ENCODE results near the gene SIX3.

SIX3 gene

DNA sequence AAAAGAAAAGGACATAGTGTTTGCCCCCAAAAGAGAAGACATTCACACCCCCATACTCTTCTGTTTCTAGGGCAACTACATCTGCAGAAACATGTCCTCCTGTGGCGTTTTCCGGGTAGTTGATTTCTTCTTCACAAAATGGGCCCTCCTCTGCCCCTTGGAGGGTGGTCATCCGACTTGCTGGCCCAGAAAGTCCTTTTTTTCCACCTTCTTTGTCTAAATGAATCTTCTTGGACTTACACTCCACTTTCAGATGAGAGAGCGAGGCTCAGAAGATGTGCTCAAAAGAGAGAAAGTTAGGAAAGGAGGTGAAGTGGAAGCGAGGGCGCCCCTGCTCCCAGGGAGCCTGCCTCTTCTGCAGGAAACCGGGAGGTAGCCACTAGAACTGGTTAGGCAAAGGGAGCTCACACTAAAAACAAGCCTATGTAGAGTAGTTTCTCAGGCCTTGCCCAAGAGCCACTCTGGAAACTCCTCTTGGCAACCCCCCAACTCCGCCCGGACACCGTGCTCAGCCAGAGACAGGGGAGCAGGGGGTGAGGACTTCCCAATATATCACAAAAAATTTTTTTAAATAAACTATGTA is 10.2 kb upstream of the SIX3 start:
- no peak for DNase-seq

DNA sequence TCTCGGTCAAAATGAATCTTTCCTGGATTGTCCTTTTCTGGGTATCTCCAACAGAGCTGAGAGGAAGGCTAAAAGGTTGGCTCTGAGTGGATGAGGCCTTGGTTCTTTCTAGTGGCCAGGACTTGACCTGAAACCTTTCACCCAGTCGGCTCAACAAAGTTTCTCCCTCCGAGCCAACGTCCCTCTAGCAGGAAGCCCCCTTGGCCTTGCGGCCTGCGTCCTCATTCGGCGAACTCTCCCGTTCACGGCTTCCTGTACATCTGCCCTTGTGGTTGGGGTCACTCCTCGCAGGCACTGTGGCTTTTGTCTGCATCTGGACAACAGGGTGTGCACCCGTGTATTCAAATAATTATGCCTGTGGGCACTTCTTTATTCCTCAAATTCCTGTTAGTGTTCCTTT is 9.4 kb upstream of the SIX3 start:
- no peak for DNase-seq

DNA sequence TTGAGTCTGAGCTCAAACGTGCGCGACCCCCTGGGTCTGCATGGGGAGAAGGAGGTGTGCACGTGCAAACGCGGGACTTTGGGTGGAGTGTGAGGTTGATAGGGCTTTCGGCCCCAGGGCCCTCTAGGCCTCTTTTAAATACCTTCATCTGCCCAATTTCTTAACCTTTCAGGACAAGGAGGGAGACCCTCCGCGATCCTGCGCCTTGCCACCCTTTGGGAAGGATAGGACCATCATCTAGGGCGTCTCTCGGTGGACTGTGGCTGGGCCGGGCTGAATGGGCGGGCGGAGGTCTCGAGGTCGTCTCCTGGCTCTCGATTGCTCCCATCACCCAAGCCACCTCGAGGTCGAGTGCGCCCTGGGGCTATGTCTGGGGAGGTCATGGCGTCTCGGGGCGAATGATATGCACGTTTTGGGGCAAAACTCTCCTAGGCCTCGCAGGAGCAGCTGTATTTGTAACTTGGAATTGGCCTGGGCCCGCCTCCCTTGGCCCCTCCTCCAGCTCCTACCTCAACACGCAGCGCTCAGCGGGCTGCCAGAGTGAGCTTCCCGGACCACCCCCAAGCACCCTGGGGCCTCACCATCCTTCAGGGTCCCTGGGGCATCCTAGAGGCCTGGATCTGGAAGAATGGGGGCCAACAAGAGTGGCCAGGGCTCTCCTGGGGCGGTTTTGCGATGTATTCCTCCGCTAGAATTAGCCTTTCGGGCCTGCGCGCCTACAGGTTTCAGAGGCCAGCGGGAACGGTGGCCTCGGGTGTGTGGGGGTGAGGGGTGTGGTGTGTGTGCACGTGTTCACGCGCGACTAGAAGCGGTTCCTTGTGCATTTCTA is 8.7 kb upstream of the SIX3 start:
- no peak for DNase-seq

DNA sequence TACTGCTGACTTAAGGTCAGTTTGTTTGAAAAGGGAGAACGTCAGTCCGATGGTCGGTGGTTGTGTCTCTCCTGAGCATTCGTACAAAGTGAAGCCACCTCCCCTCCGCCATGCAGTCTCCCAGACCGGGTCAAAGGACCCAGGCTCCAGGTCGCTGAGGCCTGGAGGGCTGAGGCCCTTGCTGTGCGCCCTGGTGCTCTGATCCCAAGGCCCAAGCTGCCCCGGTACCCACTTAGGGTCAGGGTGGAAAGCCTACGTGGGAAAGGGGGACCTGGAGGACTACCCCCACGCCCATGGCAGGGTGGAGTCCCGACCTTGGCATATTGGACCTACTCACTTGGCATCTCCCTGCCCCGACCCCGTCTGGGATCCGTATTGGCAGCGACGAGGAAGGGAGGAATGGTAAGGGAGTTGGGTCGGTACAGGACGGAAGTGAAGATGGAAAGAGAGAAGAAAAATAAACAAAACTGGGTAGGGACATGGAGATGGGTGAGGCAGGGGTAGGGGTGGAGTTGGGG is 8.0 kb upstream of the SIX3 start:
- DNase-seq, result no peak

DNA sequence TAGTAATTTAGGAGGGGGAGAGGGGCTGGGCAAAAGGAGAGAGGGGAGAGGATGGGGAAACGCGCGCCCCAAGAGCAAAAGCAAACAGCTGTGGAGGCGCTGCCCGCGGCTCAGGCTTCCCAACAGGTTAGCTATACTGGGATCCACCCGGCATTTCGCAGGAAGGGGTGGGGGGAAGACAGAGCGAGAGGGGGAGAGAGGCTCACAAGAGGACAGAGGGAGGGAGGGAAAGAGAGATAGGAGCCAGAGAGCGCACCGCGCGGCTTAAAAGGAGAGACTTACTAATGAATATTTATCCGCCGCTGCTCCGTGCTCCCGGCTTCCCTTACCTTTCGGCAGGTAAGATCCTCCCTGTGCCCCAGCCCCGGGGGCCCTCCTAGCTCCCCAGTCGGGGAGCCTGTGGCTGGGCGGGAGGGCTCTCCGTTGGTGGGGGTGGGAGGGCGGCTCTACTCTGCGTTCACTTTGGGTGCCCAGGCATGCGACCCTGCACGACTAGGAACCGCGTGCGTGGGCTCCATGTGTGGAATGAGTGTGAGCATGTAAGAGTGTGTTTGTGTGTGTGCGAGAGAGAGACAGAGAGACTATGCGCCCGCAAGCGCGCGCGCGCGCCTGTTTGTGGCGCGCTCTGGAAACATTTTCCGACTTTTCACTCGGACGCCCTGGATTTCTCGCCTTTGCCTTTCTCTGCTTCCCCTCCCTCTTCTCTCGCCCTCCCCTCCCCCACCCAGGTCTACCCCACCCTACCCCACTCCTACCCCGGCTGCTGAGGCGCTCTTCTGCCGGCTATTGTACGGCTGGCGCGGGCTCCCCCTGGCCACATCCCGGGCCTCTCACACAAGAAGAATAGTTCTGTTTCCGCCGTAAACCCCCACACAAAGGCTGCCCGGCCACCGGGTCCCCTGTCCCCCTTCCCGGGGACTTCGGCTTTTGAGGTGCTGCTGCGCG is 7.2 kb upstream of the SIX3 start:
- DNase-seq, result peak; percentile 68

DNA sequence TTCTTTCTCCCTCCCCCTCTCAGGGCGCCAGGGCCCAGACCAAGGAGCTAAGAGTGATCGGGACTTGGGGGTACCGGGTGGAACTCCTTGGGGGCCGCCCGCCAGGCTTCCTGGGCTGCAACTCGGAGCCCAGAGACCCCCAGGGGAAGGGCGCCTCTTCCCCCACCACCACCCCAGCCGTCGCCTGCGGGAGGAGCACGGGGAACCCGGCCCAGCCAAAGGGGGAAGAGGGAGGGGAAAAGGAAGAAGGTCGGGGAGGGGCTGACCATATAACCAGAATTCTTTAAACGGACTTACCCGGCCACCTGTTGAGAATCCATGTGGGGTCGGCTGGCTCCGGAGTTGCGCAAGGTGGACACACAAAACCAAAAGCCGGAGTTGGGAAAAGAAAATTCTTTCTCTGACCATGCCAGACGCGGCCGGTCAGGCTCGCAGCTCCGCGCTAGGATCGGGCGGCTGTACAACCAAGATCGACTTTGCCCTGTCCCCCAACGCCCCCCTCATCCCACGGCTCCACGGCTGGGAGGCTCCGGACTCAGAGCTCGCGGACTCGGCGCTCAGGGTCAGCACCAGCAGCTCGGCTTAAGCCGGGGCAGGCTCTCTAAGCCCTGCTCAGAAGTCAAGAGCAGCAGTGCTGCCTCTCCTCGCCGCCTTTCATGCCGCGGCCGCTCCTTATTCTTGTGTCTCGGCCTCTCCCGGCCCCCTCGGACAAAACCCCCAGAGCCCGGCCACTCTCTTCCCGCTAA is 6.3 kb upstream of the SIX3 start:
- DNase-seq, result peak; percentile 70

DNA sequence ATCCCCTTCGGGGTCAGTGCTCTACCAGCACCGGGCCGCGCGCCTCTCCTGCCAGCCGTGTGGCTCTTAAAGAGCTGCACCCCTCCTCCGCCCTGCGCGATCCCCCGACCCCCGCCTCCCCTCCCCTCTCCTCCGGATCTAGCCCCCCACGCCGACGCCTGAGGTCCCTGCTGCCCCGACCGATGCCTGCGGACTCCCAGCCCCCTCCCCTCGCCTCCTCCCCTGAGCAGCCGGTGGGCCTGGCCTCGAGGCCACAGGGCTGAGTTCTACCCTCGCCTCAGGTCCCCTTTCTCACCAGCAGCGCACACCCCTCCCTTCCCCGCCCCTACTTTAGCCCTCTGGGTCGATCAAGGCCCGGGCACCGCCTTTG is 5.8 kb upstream of the SIX3 start:
- DNase-seq, result peak; percentile 50

DNA sequence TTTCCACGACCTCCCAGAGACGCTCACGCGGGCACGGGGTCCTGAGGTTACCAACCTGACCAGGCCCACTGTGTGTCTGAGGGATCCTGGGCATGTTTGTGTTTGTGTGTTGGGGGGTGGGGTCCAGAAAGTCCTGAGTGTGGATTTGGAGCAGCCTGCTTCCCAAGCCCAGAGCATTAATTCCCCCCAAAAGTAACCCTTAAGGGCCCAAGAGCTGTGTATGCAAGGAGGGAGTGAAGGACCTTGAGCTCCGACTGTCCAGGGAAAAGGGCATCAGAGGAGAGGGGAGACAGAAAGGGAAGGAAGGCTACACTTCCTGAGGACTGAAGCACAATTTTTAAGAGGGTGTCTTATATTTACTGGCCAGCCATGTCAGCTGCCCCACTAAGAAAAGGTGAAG is 5.2 kb upstream of the SIX3 start:
- DNase-seq, result no peak

DNA sequence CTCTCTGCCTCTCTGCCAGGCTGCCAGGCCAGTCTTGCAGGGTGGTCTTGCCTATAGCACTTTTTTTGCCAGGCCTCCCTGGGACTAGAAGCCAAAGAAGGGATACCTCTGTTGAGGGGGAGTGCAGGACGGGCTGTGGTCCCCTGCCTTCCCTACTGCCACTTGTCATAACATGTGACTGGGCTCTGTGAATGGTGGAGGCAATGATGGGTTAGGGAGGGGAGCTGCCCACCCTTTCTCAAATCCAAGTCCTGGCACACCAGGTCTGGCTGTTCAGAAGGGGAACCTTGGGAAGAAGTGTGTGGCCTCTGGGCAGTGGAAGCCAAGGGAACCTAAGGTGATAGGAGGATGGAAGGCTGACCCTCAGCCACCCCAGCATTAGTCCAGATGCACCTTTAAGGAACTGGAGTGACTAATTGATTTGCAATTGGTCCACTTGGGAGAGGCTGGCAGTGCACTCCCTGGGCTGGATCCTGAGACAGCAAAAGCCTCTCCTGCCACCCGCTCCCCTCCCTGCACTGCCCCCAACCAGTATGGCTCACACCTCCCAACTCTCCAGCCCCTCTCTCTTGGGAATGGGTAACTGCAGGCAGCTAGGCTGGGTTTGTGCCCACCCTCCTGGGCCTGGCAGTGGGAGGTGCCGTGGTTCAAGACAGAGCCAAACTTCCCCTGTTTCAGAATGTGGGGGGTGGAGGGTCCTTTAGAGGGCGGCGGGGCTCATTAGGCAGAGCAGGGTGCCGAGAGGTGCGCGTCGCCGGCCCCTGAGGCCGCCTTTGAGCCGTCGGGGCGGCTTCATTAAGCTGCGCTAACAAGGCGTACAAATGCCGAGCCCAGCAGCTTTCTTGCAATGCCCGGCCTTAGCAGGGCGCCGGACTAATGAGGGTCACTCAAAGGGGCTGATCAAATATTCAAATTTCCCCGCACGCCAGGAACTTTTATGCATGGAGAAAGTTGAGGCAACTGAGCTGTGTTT is 4.5 kb upstream of the SIX3 start:
- DNase-seq, result peak; percentile 57

DNA sequence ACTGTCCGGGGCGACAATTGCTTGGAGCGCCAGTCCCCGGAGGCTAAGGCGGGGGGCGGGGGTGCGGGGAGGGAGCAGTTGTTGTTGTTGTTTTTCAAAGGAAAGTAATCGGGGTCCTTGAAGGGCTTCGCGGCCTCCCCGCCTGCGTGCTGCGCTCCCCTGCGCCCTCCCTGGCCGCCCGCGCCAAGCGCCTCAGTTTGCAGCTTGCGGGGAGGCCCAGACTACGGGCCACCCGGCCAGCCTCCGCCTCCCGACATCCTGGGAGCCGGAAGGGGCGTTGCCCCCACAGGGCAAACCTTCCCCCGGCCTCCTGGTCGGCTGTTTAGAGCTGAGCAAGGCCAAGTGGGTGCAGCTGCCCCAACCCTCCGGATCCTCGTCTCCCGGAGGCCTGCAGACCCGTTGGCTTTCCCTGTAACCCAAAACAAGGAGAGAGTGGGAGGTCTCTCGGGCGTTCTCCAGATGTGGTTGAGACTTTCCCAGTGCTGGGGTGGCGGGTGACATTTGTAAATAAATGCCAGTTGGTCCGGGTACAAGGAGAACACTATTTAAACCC is 3.7 kb upstream of the SIX3 start:
- peak; percentile 83 for DNase-seq

DNA sequence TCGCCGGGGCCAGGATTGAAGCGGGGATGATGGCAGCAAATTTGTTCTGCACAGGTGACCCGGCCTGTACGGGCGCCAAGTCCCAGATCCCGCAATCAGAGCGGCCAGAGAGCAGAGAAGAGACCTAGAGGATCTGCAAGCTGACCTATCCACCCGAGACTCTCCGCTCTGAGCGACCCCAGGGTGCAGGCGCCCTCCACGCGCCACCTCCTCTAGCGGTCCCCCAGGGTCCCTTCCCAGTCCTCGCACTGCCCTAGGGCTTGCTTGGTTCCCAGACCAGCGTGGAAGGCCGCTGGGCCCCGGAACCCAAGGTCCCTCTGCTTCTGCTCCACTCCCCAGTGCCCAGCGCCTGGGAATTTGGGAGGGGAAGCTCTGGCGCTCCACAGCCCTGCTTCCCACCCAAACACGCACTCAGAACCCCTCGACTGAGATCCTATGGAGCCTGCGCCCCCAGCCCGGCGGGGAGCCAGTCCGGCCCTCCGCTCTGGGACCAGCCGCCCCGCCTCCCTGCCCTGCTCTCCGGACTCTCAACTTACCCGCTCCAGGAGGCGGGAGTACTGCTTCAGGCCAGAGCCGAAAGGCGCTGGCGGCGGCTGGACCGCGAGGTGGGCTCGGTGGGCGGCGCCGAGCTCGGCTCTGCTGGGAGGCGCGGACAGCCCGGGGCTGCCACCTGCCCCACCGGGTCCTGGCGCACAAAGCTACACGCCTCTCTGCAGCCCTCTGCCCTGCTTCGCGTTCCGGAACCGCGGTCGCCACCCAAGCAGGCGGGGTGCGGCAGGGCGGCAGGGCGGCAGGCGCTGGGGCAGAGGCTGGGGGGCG is 3.0 kb upstream of the SIX3 start:
- peak; percentile 75 for DNase-seq

DNA sequence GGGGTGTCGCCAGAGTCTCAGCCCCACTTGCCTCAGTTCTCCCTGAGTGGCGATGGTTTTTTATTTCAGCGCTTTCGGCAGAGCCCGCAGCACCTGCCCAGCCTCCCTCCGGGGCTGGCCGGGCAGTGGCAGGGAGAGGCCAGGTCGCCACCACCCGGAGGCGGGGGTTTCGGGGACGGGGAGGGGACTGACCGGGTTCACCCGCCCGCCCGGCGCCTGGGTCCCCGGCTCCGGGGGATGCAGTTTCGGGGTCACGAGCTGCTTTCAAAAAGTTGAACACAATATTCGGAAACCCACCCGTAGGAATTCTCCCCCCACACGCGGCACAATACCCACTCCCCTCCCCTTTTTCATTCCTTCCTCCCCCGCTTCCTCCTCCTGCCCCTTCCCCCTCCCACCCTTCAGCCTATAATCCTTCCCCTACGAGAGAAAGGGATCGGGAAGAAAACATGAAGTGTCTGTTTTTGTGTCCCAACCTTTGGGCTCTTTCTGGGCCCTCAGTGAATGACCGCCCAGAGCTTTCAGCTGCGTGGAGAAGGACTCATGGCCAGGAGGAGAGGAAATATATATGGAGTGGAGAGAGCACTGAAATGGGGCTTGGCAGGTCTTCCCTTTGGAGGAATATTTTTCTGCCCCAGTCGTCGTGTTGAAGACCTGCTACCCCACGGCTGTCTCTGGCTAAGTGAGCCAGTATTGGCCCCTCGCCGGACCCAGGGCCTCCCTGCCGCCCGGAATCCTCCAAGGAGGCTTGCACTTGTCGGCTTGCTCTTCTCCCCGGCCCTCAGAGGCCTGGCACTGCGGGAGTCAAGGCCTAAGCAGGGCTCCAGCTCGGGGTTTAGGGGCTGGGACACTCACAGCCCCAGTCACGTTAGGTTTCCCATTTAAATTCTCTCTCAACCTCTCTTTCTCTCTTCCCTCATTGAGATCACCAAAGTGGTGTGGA is 2.1 kb upstream of the SIX3 start:
- no peak for DNase-seq

DNA sequence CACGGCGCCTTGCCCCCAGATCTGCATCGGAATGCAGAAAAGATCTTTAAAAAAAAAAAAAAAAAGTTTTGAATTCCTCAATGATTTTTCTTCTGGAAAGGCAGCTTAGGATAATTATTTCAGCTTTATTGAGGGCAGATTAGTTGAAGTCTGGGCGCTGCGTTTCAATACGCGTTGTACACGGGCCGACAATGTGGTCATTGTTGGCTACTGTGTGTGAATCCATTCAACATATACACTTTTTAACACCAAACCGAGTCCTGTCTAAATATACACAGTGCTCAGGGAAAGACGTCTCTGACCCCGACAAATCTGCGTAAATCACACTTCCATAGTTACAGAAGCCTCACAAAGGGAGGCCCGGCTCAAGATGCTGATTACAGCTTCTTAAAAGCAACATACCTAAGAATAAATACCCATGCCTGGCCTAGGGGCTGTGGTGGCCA is 1.4 kb upstream of the SIX3 start:
- no peak for DNase-seq

DNA sequence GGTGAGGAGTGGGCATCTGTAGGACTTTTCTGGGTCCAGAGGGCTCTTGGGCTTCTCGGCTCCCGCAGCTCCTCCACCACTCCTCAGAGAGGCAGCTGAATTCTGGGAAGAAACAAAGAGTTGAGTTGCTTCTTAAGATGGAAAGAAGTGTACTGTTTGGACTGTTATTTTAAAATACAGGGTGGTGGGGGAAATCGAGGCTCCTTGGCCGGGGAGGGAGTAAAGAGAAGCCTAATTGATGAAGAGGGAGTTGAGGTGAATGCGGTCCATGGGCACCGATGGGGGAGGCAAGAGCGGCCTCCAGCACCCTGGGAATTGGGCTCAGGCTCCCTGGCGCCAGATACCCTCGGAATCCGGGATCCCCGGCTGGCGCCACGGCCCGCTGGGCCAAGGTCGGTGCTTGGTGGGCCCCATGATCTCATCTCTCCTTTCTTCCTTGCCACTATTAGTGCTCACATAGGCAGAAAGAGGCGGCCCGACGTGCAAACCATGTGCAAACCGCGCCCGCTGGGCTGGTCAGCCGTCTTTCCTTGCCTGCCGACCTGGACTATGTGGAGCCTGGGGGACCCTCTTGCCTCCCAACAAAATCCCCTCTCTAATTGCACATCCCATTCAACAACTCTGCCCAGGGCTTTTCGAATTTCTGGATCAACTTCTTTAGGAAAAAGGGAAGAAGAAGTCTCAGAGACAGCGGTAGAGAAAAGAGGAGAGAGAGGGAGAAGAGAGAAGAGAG is 604 bp upstream of the SIX3 start:
- DNase-seq, result no peak

DNA sequence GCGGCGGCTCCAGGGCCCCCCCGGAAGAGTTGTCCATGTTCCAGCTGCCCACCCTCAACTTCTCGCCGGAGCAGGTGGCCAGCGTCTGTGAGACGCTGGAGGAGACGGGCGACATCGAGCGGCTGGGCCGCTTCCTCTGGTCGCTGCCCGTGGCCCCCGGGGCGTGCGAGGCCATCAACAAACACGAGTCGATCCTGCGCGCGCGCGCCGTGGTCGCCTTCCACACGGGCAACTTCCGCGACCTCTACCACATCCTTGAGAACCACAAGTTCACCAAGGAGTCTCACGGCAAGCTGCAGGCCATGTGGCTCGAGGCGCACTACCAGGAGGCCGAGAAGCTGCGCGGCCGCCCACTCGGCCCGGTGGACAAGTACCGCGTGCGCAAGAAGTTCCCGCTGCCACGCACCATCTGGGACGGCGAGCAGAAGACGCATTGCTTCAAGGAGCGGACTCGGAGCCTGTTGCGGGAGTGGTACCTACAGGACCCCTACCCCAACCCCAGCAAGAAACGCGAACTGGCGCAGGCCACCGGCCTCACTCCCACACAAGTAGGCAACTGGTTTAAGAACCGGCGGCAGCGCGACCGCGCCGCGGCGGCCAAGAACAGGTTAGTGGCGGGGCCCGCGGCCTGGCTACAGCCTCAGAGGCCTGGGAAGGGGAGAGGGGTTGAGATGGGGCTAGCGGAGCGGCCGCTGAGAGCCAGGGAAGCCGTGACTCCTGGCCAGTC is 965 bp downstream of the SIX3 start:
- DNase-seq, result no peak

DNA sequence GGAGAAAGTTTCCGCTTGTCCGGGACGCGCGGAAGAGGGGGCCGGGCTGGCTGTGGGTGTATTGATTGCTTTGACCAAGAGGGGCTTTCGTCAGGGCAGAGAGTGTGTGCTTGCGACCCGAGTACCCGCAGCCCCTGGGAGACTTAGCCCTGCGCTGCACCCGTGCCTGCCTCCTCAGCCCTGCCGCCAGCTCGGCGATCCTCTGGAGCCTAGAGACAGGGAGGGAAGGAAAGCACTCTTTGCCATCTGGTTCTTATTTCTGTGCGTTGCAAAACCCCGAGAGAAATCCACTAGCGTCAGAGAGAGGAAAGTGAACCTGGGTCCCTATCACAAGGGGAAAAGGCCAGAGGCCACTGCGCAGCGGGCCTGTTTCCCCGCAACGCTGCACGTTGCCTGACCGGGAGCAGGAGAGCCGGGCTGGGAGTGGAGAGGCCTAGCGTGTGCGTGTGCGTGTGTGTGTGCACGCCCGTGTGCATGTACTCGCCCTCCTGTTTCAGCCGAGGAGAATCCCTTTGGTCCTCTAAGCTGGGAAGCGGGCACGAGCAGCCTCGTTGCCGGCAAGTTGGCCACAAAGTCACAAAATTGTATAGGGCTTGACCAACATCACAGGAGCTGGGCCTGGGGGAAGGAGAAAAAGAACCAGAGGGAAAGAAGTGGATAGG is 1.7 kb downstream of the SIX3 start:
- DNase-seq, result no peak

DNA sequence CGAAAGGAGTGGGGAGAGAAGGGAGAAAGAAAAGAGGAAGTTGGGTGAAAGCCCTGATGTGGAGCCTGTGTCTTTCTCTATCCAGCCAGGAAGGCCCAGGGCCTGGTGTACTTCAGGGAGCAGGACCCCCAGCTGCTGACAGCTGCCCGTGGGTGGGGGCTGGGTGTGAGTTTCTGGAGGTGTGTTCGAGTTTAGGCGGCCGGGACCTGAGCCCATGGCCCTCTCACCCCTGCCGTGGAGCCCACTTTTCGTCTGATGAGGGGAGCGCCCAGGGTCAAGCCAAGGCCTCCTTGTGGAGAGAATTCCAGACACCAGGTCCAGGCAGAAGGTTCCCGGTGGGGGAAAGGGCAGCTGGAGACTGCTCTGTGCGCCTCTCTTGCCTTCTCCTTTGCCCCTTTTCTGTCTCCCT is 2.2 kb downstream of the SIX3 start:
- DNase-seq, result no peak

All from NCI-H146 (cell line).